Glutamatergic neuron (in vitro differentiated cells): ENCODE results near the gene KCP. TPM values are rescaled to one million over a fixed set of nuclear protein-coding genes. Genes with fewer than 3 reads are reported as not detected.

Experiments
- DNase-seq: peaks from one replicate; pipeline ENCODE4 v3.0.0; 2022
- H3K27ac Mint-ChIP-seq: one replicate; pipeline ENCODE4 v1.8.0; 2020; ENCODE audit warnings: mild to moderate bottlenecking, mixed read lengths, inconsistent platforms; ENCODE audit not compliant: unreplicated experiment
- H3K27me3 Mint-ChIP-seq: one replicate; pipeline ENCODE4 v1.8.0; 2020; ENCODE audit warnings: mild to moderate bottlenecking, moderate library complexity, mixed read lengths, inconsistent platforms; ENCODE audit not compliant: unreplicated experiment
- H3K36me3 Mint-ChIP-seq: one replicate; pipeline ENCODE4 v1.8.0; 2020; ENCODE audit warnings: mild to moderate bottlenecking, mixed read lengths, inconsistent platforms; ENCODE audit not compliant: unreplicated experiment
- H3K4me1 Mint-ChIP-seq: one replicate; pipeline ENCODE4 v1.8.0; 2020; ENCODE audit warnings: mild to moderate bottlenecking, low read depth, mixed read lengths, inconsistent platforms; ENCODE audit not compliant: unreplicated experiment
- H3K4me3 Mint-ChIP-seq: one replicate; pipeline ENCODE4 v1.8.0; 2020; ENCODE audit warnings: mild to moderate bottlenecking, mixed read lengths, inconsistent platforms; ENCODE audit not compliant: unreplicated experiment
- H3K9me3 Mint-ChIP-seq: one replicate; pipeline ENCODE4 v1.8.0; 2020; ENCODE audit warnings: mild to moderate bottlenecking, moderate library complexity, mixed read lengths, inconsistent platforms; ENCODE audit not compliant: unreplicated experiment
- total RNA-seq: library from RNA; stranded (reverse); fragmentation: NEBNext Ultra II Directional; extraction: Animal tissue kit (Norgen Biotek cat#: 25700); gene quantifications from one replicate; pipeline ENCODE4 v1.2.1, GENCODE V29; 2021; ENCODE audit not compliant: unreplicated experiment
- TF ChIP-seq, protein P1 (sequence below): fragments of 200-600 bp; sonication (generic); IDR thresholded peaks from one replicate; pipeline ENCODE4 v1.5.0; 2021; ENCODE audit not compliant: partially characterized antibody, unreplicated experiment

Gene KCP
- total RNA-seq, 1 donor from 2014 or later = 2.2 TPM

DNA sequence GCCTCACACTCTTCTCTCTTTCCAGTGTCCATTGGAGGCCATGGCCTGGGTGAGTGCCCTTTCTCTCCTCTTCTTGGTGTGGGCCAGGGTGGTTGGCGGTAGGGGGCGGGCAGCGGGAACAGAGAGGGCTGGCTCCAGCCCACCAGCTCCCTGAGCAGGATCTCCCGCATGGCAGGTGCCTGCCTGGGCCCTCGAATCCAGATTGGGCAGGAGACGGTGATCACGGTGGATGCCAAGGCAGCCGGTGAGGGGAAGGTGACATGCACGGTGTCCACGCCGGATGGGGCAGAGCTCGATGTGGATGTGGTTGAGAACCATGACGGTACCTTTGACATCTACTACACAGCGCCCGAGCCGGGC is 61.4 kb downstream of the KCP start:
- H3K9me3 Mint-ChIP-seq = no peaks in the 10 kb centered on the region
- no peaks in the 10 kb centered on the region for H3K36me3 Mint-ChIP-seq
- TF ChIP-seq, protein P1, sequence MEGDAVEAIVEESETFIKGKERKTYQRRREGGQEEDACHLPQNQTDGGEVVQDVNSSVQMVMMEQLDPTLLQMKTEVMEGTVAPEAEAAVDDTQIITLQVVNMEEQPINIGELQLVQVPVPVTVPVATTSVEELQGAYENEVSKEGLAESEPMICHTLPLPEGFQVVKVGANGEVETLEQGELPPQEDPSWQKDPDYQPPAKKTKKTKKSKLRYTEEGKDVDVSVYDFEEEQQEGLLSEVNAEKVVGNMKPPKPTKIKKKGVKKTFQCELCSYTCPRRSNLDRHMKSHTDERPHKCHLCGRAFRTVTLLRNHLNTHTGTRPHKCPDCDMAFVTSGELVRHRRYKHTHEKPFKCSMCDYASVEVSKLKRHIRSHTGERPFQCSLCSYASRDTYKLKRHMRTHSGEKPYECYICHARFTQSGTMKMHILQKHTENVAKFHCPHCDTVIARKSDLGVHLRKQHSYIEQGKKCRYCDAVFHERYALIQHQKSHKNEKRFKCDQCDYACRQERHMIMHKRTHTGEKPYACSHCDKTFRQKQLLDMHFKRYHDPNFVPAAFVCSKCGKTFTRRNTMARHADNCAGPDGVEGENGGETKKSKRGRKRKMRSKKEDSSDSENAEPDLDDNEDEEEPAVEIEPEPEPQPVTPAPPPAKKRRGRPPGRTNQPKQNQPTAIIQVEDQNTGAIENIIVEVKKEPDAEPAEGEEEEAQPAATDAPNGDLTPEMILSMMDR = no peak
- no peak overlapping the region for H3K27ac Mint-ChIP-seq
- no peak overlapping the region for H3K4me3 Mint-ChIP-seq
- peaks cover 8% of the 10 kb centered on the region for H3K27me3 Mint-ChIP-seq
- no peak for DNase-seq
- no peaks in the 10 kb centered on the region for H3K4me1 Mint-ChIP-seq

DNA sequence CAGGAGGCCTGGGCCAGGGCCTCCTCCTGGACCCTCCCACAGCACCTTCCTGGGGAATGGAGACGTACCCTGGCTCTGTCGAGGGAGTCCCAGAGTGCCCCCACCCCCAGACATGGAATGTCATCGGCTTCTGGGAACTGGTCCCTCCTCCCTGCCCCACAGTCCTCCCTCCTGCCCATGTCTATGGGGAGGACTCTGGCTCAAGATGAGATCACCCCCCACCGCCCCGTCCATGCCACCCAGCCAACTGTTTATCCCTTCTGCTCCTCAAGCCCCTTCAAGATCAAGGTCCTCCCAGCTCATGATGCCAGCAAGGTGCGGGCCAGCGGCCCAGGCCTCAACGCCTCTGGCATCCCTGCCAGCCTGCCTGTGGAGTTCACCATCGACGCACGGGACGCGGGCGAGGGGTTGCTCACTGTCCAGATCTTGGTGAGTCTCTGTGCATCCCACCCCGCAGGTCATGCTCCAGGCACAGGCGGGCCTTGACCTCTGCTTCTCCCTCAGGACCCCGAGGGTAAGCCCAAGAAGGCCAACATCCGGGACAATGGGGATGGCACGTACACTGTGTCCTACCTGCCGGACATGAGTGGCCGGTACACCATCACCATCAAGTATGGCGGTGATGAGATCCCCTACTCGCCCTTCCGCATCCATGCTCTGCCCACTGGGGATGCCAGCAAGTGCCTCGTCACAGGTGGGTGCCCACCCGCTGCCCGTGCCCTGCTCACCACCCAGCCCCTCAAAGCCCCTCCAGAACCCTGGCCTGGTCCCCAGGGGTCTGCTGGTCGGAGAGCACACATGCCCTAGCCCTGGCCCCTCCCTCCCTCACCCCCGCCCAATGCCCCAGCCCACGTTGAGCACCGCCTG is 62.0 kb downstream of the KCP start:
- peaks cover 6% of the 10 kb centered on the region for H3K27me3 Mint-ChIP-seq
- DNase-seq = no peak
- no peak overlapping the region for H3K27ac Mint-ChIP-seq
- H3K4me3 Mint-ChIP-seq = no peak overlapping the region
- no peaks in the 10 kb centered on the region for H3K4me1 Mint-ChIP-seq
- no peaks in the 10 kb centered on the region for H3K36me3 Mint-ChIP-seq
- no peaks in the 10 kb centered on the region for H3K9me3 Mint-ChIP-seq
- TF ChIP-seq, protein P1 = no peak

DNA sequence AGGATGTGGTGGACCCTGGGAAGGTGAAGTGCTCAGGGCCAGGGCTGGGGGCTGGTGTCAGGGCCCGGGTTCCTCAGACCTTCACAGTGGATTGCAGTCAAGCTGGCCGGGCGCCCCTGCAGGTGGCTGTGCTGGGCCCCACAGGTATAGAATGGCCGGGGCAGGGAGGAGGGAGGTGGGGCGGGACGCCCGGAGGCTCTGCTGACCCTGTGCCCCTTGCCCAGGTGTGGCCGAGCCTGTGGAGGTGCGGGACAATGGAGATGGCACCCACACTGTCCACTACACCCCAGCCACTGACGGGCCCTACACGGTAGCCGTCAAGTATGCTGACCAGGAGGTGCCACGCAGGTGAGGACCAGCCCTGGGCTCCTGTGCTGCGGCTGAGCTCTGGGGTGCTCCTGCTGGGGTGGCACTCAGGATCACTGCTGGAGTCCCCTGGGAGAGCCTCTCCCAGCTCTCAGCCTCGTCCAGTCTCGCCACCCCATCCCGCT is 62.7 kb downstream of the KCP start:
- H3K9me3 Mint-ChIP-seq = no peaks in the 10 kb centered on the region
- H3K36me3 Mint-ChIP-seq = no peaks in the 10 kb centered on the region
- no peak for DNase-seq
- no peaks in the 10 kb centered on the region for H3K4me1 Mint-ChIP-seq
- no peak overlapping the region for H3K4me3 Mint-ChIP-seq
- TF ChIP-seq, protein P1 = no peak
- no peak overlapping the region for H3K27ac Mint-ChIP-seq
- peaks cover 5% of the 10 kb centered on the region for H3K27me3 Mint-ChIP-seq

DNA sequence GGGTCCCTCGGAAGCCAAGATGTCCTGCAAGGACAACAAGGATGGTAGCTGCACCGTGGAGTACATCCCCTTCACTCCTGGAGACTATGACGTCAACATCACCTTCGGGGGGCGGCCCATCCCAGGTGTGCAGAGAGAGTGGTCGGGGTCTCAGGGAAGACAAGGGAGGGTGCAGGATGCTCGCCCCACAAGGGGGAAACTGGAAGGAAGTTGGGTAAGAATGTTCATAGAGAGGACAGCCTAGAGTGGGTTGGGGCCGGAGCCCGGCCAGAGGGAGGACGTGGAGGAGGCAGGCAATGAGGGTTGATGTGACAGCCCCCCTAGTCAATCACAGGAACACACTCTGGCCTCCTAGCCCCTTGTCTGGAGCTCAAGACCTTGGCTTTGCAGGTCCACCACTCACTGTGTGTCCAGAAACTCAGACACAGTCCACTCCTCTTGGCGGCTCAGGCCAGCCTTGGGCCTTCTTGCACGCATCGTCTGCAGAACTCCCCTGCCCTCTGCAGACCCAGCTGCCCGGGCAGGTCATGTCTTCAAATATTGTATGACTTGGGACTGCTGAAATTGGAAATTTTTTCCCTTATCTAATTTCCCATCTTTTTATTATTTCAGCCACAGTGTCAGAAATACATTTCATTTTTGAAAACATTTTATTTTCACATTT is 63.6 kb downstream of the KCP start:
- peaks cover 1% of the 10 kb centered on the region for H3K9me3 Mint-ChIP-seq
- H3K36me3 Mint-ChIP-seq = no peaks in the 10 kb centered on the region
- H3K4me3 Mint-ChIP-seq = no peak overlapping the region
- H3K4me1 Mint-ChIP-seq = no peaks in the 10 kb centered on the region
- peaks cover 5% of the 10 kb centered on the region for H3K27me3 Mint-ChIP-seq
- no peak for DNase-seq
- TF ChIP-seq, protein P1 = no peak
- H3K27ac Mint-ChIP-seq = no peak overlapping the region

DNA sequence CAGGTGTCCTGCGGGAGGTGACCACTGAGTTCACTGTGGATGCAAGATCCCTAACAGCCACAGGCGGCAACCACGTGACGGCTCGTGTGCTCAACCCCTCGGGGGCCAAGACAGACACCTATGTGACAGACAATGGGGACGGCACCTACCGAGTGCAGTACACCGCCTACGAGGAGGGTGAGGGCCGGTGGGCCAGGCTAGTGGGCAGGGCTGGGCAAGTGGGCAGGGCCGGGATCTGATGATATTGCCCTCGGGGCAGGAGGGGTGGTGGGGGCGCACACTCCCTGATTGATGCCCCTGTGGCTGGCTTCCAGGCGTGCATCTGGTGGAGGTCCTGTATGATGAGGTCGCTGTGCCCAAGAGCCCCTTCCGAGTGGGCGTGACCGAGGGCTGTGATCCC is 64.5 kb downstream of the KCP start:
- no peaks in the 10 kb centered on the region for H3K36me3 Mint-ChIP-seq
- no peak overlapping the region for H3K27ac Mint-ChIP-seq
- peaks cover 5% of the 10 kb centered on the region for H3K27me3 Mint-ChIP-seq
- H3K9me3 Mint-ChIP-seq = peaks cover 1% of the 10 kb centered on the region
- H3K4me1 Mint-ChIP-seq = no peaks in the 10 kb centered on the region
- TF ChIP-seq, protein P1 = no peak
- H3K4me3 Mint-ChIP-seq = no peak overlapping the region
- no peak for DNase-seq
